Osteocyte (in vitro differentiated cells): ENCODE measurements around the gene PAIP2. TPM values are rescaled to one million over a fixed set of nuclear protein-coding genes. Genes with fewer than 3 reads are reported as not detected.
A peak's percentile ranks its signal among the peaks of the same experiment; 100 is the strongest.

Experiments used
- DNase-seq: peaks from one replicate; pipeline ENCODE4 v3.0.0; 2021; ENCODE audit warnings: mixed read lengths; ENCODE audit not compliant: unreplicated experiment; ENCODE audit errors: extremely low spot score
- H3K27ac Mint-ChIP-seq: one replicate; pipeline ENCODE4 v1.8.0; 2021; ENCODE audit warnings: mild to moderate bottlenecking, mixed read lengths; ENCODE audit not compliant: unreplicated experiment
- H3K27me3 Mint-ChIP-seq: one replicate; pipeline ENCODE4 v1.8.0; 2021; ENCODE audit warnings: mixed read lengths; ENCODE audit not compliant: unreplicated experiment
- H3K36me3 Mint-ChIP-seq: one replicate; pipeline ENCODE4 v1.8.0; 2021; ENCODE audit warnings: mixed read lengths; ENCODE audit not compliant: unreplicated experiment
- H3K4me1 Mint-ChIP-seq: one replicate; pipeline ENCODE4 v1.8.0; 2021; ENCODE audit warnings: mixed read lengths; ENCODE audit not compliant: unreplicated experiment
- H3K4me3 Mint-ChIP-seq: one replicate; pipeline ENCODE4 v1.8.0; 2021; ENCODE audit warnings: mild to moderate bottlenecking, moderate library complexity, mixed read lengths; ENCODE audit not compliant: unreplicated experiment
- H3K9me3 Mint-ChIP-seq: one replicate; pipeline ENCODE4 v1.8.0; 2021; ENCODE audit warnings: mixed read lengths; ENCODE audit not compliant: unreplicated experiment
- total RNA-seq: library from RNA; stranded (reverse); gene quantifications from 2 replicates; pipeline ENCODE4 v1.2.1, GENCODE V29; 2021
- TF ChIP-seq, protein P1 (sequence below): fragments of 200-600 bp; sonication (generic); IDR thresholded peaks from 2 replicates; pipeline ENCODE4 v1.5.0; 2021; ENCODE audit warnings: antibody characterized with exemption, mild to moderate bottlenecking, moderate library complexity

Gene PAIP2
- total RNA-seq, 1 donor from 2014 or later = 71.8 TPM

DNA sequence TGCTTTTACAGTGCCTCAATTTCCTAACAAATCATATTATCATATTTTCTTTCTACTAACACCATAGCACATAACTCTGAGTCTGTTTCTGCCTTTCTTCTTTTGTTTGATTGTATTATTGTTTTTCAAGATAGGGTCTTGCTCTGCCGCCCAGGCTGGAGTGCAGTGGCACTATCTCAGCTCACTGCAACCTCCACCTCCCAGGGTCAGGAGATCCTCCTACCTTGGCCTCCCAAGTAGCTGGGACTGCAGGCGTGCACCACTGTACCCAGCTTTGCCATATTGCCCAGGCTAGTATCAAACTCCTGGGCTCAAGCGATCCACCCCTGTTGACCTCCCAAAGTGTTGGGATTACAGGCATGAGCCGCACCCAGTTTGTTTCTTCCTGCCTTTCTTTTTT is 18.7 kb downstream of the PAIP2 start:
- TF ChIP-seq, protein P1, sequence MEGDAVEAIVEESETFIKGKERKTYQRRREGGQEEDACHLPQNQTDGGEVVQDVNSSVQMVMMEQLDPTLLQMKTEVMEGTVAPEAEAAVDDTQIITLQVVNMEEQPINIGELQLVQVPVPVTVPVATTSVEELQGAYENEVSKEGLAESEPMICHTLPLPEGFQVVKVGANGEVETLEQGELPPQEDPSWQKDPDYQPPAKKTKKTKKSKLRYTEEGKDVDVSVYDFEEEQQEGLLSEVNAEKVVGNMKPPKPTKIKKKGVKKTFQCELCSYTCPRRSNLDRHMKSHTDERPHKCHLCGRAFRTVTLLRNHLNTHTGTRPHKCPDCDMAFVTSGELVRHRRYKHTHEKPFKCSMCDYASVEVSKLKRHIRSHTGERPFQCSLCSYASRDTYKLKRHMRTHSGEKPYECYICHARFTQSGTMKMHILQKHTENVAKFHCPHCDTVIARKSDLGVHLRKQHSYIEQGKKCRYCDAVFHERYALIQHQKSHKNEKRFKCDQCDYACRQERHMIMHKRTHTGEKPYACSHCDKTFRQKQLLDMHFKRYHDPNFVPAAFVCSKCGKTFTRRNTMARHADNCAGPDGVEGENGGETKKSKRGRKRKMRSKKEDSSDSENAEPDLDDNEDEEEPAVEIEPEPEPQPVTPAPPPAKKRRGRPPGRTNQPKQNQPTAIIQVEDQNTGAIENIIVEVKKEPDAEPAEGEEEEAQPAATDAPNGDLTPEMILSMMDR = no peak
- H3K36me3 Mint-ChIP-seq = peaks cover 17% of the 10 kb centered on the region
- no peak for DNase-seq
- no peaks in the 10 kb centered on the region for H3K27me3 Mint-ChIP-seq
- no peak overlapping the region for H3K27ac Mint-ChIP-seq
- H3K4me3 Mint-ChIP-seq = no peak overlapping the region
- H3K9me3 Mint-ChIP-seq = no peaks in the 10 kb centered on the region
- H3K4me1 Mint-ChIP-seq = peaks cover 9% of the 10 kb centered on the region

DNA sequence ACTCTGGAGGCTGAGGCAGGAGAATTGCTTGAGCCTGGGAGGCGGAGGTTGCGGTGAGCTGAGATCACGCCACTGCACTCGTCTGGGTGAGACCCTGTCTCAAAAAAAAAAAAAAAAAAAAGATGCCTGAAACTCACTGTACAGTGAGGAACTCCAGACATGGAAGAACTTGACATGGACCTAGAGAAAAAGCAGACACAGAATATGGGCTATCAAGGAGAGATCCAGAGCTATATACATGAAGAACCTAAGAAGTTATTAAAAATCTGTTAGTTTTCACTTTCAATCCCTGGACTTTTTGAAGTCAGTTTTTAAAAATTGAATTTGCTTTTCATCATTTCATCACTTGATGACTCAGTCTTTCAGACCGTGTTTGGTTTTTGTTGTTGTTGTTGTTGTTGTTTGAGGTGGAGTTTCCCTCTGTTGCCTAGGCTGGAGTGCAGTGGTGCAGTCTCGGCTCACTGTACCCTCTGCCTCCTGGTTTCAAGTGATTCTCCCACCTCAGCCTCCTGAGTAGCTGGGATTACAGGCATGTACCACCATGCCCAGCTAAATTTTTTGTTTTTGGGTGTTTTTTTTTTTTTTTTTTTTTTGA is 20.3 kb downstream of the PAIP2 start:
- H3K4me3 Mint-ChIP-seq = no peak overlapping the region
- peaks cover 26% of the 10 kb centered on the region for H3K36me3 Mint-ChIP-seq
- H3K27ac Mint-ChIP-seq = no peak overlapping the region
- H3K27me3 Mint-ChIP-seq = no peaks in the 10 kb centered on the region
- DNase-seq = no peak
- no peaks in the 10 kb centered on the region for H3K9me3 Mint-ChIP-seq
- TF ChIP-seq, protein P1 = no peak
- H3K4me1 Mint-ChIP-seq = peaks cover 8% of the 10 kb centered on the region

DNA sequence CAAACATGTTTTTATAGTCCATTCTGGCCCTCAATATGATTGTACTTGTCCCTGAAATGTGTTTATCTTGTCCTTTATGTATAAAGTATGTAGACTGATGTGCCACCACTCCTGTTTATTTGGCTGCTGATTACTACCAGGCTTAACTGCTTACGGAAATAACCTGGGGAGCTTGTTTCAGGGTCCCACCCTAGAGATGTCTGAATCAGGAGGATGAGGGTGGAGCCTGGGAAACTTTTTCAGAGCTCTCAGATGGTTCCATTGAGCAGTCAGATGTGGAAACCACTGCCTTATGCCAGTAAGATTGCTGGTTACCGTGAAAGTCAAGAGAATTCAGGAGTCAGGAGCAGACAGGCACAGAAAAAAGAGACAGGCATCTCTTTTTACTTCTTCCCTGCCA is 22.3 kb downstream of the PAIP2 start:
- TF ChIP-seq, protein P1 = no peak
- no peak for DNase-seq
- Mint-ChIP-seq H3K27me3 (no peaks in the 10 kb centered on the region), H3K36me3 (peaks cover 31% of the 10 kb centered on the region), H3K27ac (peak overlapping the region; percentile 31), H3K4me3 (no peak overlapping the region), H3K4me1 (peaks cover 14% of the 10 kb centered on the region), H3K9me3 (no peaks in the 10 kb centered on the region)

DNA sequence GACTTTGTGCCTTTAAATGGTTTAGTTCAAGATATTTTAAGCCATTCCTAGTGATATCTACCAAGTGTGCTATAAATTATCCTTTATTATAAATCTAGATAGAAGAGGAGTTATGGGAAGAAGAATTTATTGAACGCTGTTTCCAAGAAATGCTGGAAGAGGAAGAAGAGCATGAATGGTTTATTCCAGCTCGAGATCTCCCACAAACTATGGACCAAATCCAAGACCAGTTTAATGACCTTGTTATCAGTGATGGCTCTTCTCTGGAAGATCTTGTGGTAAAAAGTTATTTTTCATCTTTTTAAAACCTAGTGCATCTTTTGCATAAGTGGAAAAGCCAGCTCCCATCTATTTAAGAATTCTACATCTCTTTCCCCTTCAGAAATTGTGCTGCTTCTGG is 22.8 kb downstream of the PAIP2 start:
- no peak overlapping the region for H3K27ac Mint-ChIP-seq
- peaks cover 31% of the 10 kb centered on the region for H3K36me3 Mint-ChIP-seq
- TF ChIP-seq, protein P1 = no peak
- H3K27me3 Mint-ChIP-seq = no peaks in the 10 kb centered on the region
- no peak overlapping the region for H3K4me3 Mint-ChIP-seq
- no peaks in the 10 kb centered on the region for H3K9me3 Mint-ChIP-seq
- DNase-seq = no peak
- peaks cover 18% of the 10 kb centered on the region for H3K4me1 Mint-ChIP-seq

DNA sequence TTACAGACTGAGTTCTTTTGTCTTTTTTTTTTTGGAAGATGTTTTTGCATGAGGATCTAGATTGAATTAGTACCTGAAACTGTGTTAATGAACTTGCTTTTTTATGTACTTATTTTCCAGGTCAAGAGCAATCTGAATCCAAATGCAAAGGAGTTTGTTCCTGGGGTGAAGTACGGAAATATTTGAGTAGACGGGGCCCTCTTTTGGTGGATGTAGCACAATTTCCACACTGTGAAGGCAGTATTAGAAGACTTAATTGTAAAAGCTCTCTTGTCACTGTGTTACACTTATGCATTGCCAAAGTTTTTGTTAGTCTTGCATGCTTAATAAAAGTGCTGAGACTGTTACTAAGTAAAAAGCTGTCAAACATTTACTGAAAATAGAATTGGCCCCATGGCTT is 27.0 kb downstream of the PAIP2 start:
- DNase-seq = no peak
- Mint-ChIP-seq H3K27ac (peak overlapping the region; percentile 82), H3K4me1 (peaks cover 23% of the 10 kb centered on the region)

More for the DNA sequence above, 27.0 kb downstream of the PAIP2 start:
- Mint-ChIP-seq H3K36me3 (peaks cover 39% of the 10 kb centered on the region), H3K9me3 (no peaks in the 10 kb centered on the region), H3K27me3 (no peaks in the 10 kb centered on the region), H3K4me3 (no peak overlapping the region)
- TF ChIP-seq, protein P1 = peak; percentile 19
